ENCODE data around the gene PRSS12. TPM values are rescaled to one million over a fixed set of nuclear protein-coding genes. Genes with fewer than 3 reads are reported as not detected.
"Not testable (repeated sequence)": the region's sequence is repeated elsewhere in the genome, so short reads cannot be mapped to it uniquely, and the experiment has no call there.

Gene PRSS12
- total RNA-seq, result 10.4 TPM

- Histone ChIP-seq H3K27me3 (ENCODE audit: control insufficient read depth in 3 of 3, insufficient read depth in 3 of 3, low read length in 3 of 3) (peaks cover 29 to 49% (median 37%) of the 10 kb centered on the region in 3 donors), H3K9me3 (ENCODE audit: control insufficient read depth in 3 of 3, low read length in 3 of 3) (no peaks in the 10 kb centered on the region), H3K4me1 (ENCODE audit: control insufficient read depth in 3 of 3, insufficient read depth in 3 of 3, low read length in 3 of 3) (peaks cover 0 to 9% (median 5%) of the 10 kb centered on the region in 3 donors), H3K27ac (ENCODE audit: low read depth, low read length) (no peak within 1 kb of the TSS), H3K36me3 (ENCODE audit: control insufficient read depth in 3 of 3, insufficient read depth in 3 of 3, low read length in 3 of 3) (no peaks in the 10 kb centered on the region), H3K4me3 (ENCODE audit: low read length in 3 of 3) (peak within 1 kb of the TSS; percentile 46 to 54 (median 53)), H3K9ac (ENCODE audit: low read depth in 1 of 3, low read length in 3 of 3) (peak within 1 kb of the TSS in 1 of 3 donors; percentile 52)
These were observed at the start of gene PRSS12 for GRCh38 chr4:118352843-118353533. PRSS12 (minus strand) TSS chr4:118353003; CDS start chr4:118352720, 283 bp downstream.

GRCh38 chr4:118400356-118400755 lies 47.6 kb upstream of the PRSS12 start:
- no peak overlapping the region for H3K9ac ChIP-seq (ENCODE audit: low read depth in 1 of 3, low read length in 3 of 3)
- H3K27ac ChIP-seq (ENCODE audit: low read depth, low read length), result no peak overlapping the region
- no peaks in the 10 kb centered on the region for H3K27me3 ChIP-seq (ENCODE audit: control insufficient read depth in 3 of 3, insufficient read depth in 3 of 3, low read length in 3 of 3)
- no peaks in the 10 kb centered on the region for H3K36me3 ChIP-seq (ENCODE audit: control insufficient read depth in 3 of 3, insufficient read depth in 3 of 3, low read length in 3 of 3)
- no peak overlapping the region for H3K4me3 ChIP-seq (ENCODE audit: low read length in 3 of 3)
- no peaks in the 10 kb centered on the region for H3K9me3 ChIP-seq (ENCODE audit: control insufficient read depth in 3 of 3, low read length in 3 of 3)
- H3K4me1 ChIP-seq (ENCODE audit: control insufficient read depth in 3 of 3, insufficient read depth in 3 of 3, low read length in 3 of 3), result no peaks in the 10 kb centered on the region

- H3K27ac ChIP-seq (ENCODE audit: low read depth, low read length); H3K27me3 ChIP-seq (ENCODE audit: control insufficient read depth in 3 of 3, insufficient read depth in 3 of 3, low read length in 3 of 3); H3K36me3 ChIP-seq (ENCODE audit: control insufficient read depth in 3 of 3, insufficient read depth in 3 of 3, low read length in 3 of 3); H3K9ac ChIP-seq (ENCODE audit: low read depth in 1 of 3, low read length in 3 of 3); H3K4me1 ChIP-seq (ENCODE audit: control insufficient read depth in 3 of 3, insufficient read depth in 3 of 3, low read length in 3 of 3); H3K9me3 ChIP-seq (ENCODE audit: control insufficient read depth in 3 of 3, low read length in 3 of 3); H3K4me3 ChIP-seq (ENCODE audit: low read length in 3 of 3): not testable (repeated sequence)
These were observed 47.1 kb upstream of the PRSS12 start for GRCh38 chr4:118399883-118400282.

GRCh38 chr4:118398226-118399090 lies 45.7 kb upstream of the PRSS12 start:
- Histone ChIP-seq H3K9me3 (ENCODE audit: control insufficient read depth in 3 of 3, low read length in 3 of 3) (no peaks in the 10 kb centered on the region), H3K4me3 (ENCODE audit: low read length in 3 of 3) (no peak overlapping the region), H3K4me1 (ENCODE audit: control insufficient read depth in 3 of 3, insufficient read depth in 3 of 3, low read length in 3 of 3) (no peaks in the 10 kb centered on the region), H3K27ac (ENCODE audit: low read depth, low read length) (no peak overlapping the region), H3K36me3 (ENCODE audit: control insufficient read depth in 3 of 3, insufficient read depth in 3 of 3, low read length in 3 of 3) (no peaks in the 10 kb centered on the region), H3K27me3 (ENCODE audit: control insufficient read depth in 3 of 3, insufficient read depth in 3 of 3, low read length in 3 of 3) (no peaks in the 10 kb centered on the region), H3K9ac (ENCODE audit: low read depth in 1 of 3, low read length in 3 of 3) (no peak overlapping the region)

GRCh38 chr4:118397623-118397979 lies 44.8 kb upstream of the PRSS12 start:
- H3K36me3 ChIP-seq (ENCODE audit: control insufficient read depth in 3 of 3, insufficient read depth in 3 of 3, low read length in 3 of 3), result no peaks in the 10 kb centered on the region
- H3K4me3 ChIP-seq (ENCODE audit: low read length in 3 of 3), result no peak overlapping the region
- H3K27ac ChIP-seq (ENCODE audit: low read depth, low read length), result no peak overlapping the region
- H3K4me1 ChIP-seq (ENCODE audit: control insufficient read depth in 3 of 3, insufficient read depth in 3 of 3, low read length in 3 of 3), result no peaks in the 10 kb centered on the region
- H3K9me3 ChIP-seq (ENCODE audit: control insufficient read depth in 3 of 3, low read length in 3 of 3), result no peaks in the 10 kb centered on the region
- no peaks in the 10 kb centered on the region for H3K27me3 ChIP-seq (ENCODE audit: control insufficient read depth in 3 of 3, insufficient read depth in 3 of 3, low read length in 3 of 3)
- no peak overlapping the region for H3K9ac ChIP-seq (ENCODE audit: low read depth in 1 of 3, low read length in 3 of 3)

GRCh38 chr4:118396881-118397622 lies 44.2 kb upstream of the PRSS12 start:
- no peak overlapping the region for H3K9ac ChIP-seq (ENCODE audit: low read depth in 1 of 3, low read length in 3 of 3)
- no peaks in the 10 kb centered on the region for H3K4me1 ChIP-seq (ENCODE audit: control insufficient read depth in 3 of 3, insufficient read depth in 3 of 3, low read length in 3 of 3)
- H3K4me3 ChIP-seq (ENCODE audit: low read length in 3 of 3), result no peak overlapping the region
- H3K27ac ChIP-seq (ENCODE audit: low read depth, low read length), result no peak overlapping the region
- H3K9me3 ChIP-seq (ENCODE audit: control insufficient read depth in 3 of 3, low read length in 3 of 3), result no peaks in the 10 kb centered on the region
- no peaks in the 10 kb centered on the region for H3K36me3 ChIP-seq (ENCODE audit: control insufficient read depth in 3 of 3, insufficient read depth in 3 of 3, low read length in 3 of 3)
- no peaks in the 10 kb centered on the region for H3K27me3 ChIP-seq (ENCODE audit: control insufficient read depth in 3 of 3, insufficient read depth in 3 of 3, low read length in 3 of 3)

GRCh38 chr4:118395057-118395644 lies 42.3 kb upstream of the PRSS12 start:
- H3K36me3 ChIP-seq (ENCODE audit: control insufficient read depth in 3 of 3, insufficient read depth in 3 of 3, low read length in 3 of 3), result no peaks in the 10 kb centered on the region
- H3K4me3 ChIP-seq (ENCODE audit: low read length in 3 of 3), result no peak overlapping the region
- no peaks in the 10 kb centered on the region for H3K4me1 ChIP-seq (ENCODE audit: control insufficient read depth in 3 of 3, insufficient read depth in 3 of 3, low read length in 3 of 3)
- no peak overlapping the region for H3K27ac ChIP-seq (ENCODE audit: low read depth, low read length)
- H3K9me3 ChIP-seq (ENCODE audit: control insufficient read depth in 3 of 3, low read length in 3 of 3), result no peaks in the 10 kb centered on the region
- H3K27me3 ChIP-seq (ENCODE audit: control insufficient read depth in 3 of 3, insufficient read depth in 3 of 3, low read length in 3 of 3), result no peaks in the 10 kb centered on the region
- H3K9ac ChIP-seq (ENCODE audit: low read depth in 1 of 3, low read length in 3 of 3), result no peak overlapping the region

- H3K4me1 ChIP-seq (ENCODE audit: control insufficient read depth in 3 of 3, insufficient read depth in 3 of 3, low read length in 3 of 3); H3K27me3 ChIP-seq (ENCODE audit: control insufficient read depth in 3 of 3, insufficient read depth in 3 of 3, low read length in 3 of 3); H3K27ac ChIP-seq (ENCODE audit: low read depth, low read length); H3K36me3 ChIP-seq (ENCODE audit: control insufficient read depth in 3 of 3, insufficient read depth in 3 of 3, low read length in 3 of 3); H3K9me3 ChIP-seq (ENCODE audit: control insufficient read depth in 3 of 3, low read length in 3 of 3); H3K9ac ChIP-seq (ENCODE audit: low read depth in 1 of 3, low read length in 3 of 3); H3K4me3 ChIP-seq (ENCODE audit: low read length in 3 of 3): not testable (repeated sequence)
These were observed 39.7 kb upstream of the PRSS12 start for GRCh38 chr4:118392509-118392908.

GRCh38 chr4:118390121-118390520 lies 37.3 kb upstream of the PRSS12 start:
- Histone ChIP-seq H3K36me3 (ENCODE audit: control insufficient read depth in 3 of 3, insufficient read depth in 3 of 3, low read length in 3 of 3) (no peaks in the 10 kb centered on the region), H3K4me1 (ENCODE audit: control insufficient read depth in 3 of 3, insufficient read depth in 3 of 3, low read length in 3 of 3) (no peaks in the 10 kb centered on the region), H3K9me3 (ENCODE audit: control insufficient read depth in 3 of 3, low read length in 3 of 3) (no peaks in the 10 kb centered on the region), H3K27ac (ENCODE audit: low read depth, low read length) (no peak overlapping the region), H3K27me3 (ENCODE audit: control insufficient read depth in 3 of 3, insufficient read depth in 3 of 3, low read length in 3 of 3) (no peaks in the 10 kb centered on the region), H3K9ac (ENCODE audit: low read depth in 1 of 3, low read length in 3 of 3) (no peak overlapping the region), H3K4me3 (ENCODE audit: low read length in 3 of 3) (no peak overlapping the region)

Measured in skeletal muscle tissue (tissue), 4 donors.